SK-N-MC (cell line): ENCODE measurements around the gene TTC7B.

Experiments
- EZH2 ChIP-seq: fragments of 200-600 bp; sonication (generic); IDR thresholded peaks from one replicate; pipeline ENCODE4 v1.6.1; 2017; ENCODE audit warnings: antibody characterized with exemption
- FOXP2 ChIP-seq: optimal IDR thresholded peaks from 2 replicates; pipeline ENCODE3; 2011; ENCODE audit warnings: mild to moderate bottlenecking, moderate library complexity; ENCODE audit not compliant: insufficient read depth; ENCODE audit errors: extremely low read length, control extremely low read depth
- POLR2AphosphoS5 ChIP-seq: IDR thresholded peaks from 2 replicates; pipeline ENCODE4 v1.6.1; 2012; ENCODE audit warnings: mild to moderate bottlenecking, low read depth, low read length, borderline replicate concordance

- TF ChIP-seq POLR2AphosphoS5 (no peak), EZH2 (no peak), FOXP2 (no peak)
Observed at GRCh38 chr14:90534091-90534837, 282.0 kb downstream of the TTC7B start.
